ENCODE measurements around the gene SDHB.

DNA sequence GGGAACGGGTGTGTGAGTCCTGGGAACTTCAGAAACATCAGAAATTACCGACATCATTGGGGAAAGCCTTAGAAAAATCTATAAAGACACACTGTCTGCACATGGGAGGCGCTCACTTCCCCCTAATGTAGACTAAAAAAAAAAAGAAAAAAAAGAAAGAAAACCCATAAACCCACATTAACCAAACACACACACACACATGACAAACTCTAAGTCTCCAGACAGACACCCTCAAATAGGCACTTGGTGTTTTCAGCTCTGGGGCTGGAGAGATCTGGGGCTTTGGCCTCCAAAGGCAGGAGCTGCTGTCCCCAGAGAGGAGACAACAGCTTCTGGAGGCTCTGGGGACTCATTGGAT lies 13.2 kb upstream of the SDHB start:
- TF ChIP-seq, protein P1, sequence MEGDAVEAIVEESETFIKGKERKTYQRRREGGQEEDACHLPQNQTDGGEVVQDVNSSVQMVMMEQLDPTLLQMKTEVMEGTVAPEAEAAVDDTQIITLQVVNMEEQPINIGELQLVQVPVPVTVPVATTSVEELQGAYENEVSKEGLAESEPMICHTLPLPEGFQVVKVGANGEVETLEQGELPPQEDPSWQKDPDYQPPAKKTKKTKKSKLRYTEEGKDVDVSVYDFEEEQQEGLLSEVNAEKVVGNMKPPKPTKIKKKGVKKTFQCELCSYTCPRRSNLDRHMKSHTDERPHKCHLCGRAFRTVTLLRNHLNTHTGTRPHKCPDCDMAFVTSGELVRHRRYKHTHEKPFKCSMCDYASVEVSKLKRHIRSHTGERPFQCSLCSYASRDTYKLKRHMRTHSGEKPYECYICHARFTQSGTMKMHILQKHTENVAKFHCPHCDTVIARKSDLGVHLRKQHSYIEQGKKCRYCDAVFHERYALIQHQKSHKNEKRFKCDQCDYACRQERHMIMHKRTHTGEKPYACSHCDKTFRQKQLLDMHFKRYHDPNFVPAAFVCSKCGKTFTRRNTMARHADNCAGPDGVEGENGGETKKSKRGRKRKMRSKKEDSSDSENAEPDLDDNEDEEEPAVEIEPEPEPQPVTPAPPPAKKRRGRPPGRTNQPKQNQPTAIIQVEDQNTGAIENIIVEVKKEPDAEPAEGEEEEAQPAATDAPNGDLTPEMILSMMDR (IDR thresholded peaks at IDR 0.05 in 2 of 3, conservative IDR thresholded peaks at IDR 0.05 in 1 of 3; ENCODE audit: control insufficient read depth in 2 of 3, extremely low read depth in 1 of 3, insufficient read depth in 1 of 3, low read depth in 3 of 3, low read length in 3 of 3) = no peak
- TF ChIP-seq, protein P2, sequence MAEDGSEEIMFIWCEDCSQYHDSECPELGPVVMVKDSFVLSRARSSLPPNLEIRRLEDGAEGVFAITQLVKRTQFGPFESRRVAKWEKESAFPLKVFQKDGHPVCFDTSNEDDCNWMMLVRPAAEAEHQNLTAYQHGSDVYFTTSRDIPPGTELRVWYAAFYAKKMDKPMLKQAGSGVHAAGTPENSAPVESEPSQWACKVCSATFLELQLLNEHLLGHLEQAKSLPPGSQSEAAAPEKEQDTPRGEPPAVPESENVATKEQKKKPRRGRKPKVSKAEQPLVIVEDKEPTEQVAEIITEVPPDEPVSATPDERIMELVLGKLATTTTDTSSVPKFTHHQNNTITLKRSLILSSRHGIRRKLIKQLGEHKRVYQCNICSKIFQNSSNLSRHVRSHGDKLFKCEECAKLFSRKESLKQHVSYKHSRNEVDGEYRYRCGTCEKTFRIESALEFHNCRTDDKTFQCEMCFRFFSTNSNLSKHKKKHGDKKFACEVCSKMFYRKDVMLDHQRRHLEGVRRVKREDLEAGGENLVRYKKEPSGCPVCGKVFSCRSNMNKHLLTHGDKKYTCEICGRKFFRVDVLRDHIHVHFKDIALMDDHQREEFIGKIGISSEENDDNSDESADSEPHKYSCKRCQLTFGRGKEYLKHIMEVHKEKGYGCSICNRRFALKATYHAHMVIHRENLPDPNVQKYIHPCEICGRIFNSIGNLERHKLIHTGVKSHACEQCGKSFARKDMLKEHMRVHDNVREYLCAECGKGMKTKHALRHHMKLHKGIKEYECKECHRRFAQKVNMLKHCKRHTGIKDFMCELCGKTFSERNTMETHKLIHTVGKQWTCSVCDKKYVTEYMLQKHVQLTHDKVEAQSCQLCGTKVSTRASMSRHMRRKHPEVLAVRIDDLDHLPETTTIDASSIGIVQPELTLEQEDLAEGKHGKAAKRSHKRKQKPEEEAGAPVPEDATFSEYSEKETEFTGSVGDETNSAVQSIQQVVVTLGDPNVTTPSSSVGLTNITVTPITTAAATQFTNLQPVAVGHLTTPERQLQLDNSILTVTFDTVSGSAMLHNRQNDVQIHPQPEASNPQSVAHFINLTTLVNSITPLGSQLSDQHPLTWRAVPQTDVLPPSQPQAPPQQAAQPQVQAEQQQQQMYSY (CRISPR knock-in tag; IDR thresholded peaks at IDR 0.05) = no peak
- TF ChIP-seq POLR2A (IDR thresholded peaks at IDR 0.05; ENCODE audit: low read depth, low read length) = no peak
- TF ChIP-seq ZSCAN29 (IDR thresholded peaks at IDR 0.05) = no peak
- no peak for TF ChIP-seq ASH2L (IDR thresholded peaks at IDR 0.05; ENCODE audit: borderline replicate concordance, low read depth)
- TF ChIP-seq SIX5 (IDR thresholded peaks at IDR 0.05; ENCODE audit: low read depth, low read length, severe bottlenecking) = no peak
- no peak for TF ChIP-seq ESRRA (IDR thresholded peaks at IDR 0.05; ENCODE audit: low read length)
- no peak for TF ChIP-seq NBN (IDR thresholded peaks at IDR 0.05)
- TF ChIP-seq POLR2AphosphoS5 (IDR thresholded peaks at IDR 0.05; ENCODE audit: low read length) = no peak

Measured in GM12878 (cell line).